GM12878 (cell line): Measurements from ENCODE around the gene NR1I2. TPM values are rescaled to one million over a fixed set of nuclear protein-coding genes. Genes with fewer than 3 reads are reported as not detected.
A peak's percentile ranks its signal among the peaks of the same experiment; 100 is the strongest.

Experiments used
- ATAC-seq: fragments of 200-7000 bp; cut with Tn5 transposase; 3 replicates; pipeline ENCODE4 v1.9.1; 2020; ENCODE audit warnings: mild to moderate bottlenecking, moderate library complexity
- BruUV-seq: library from RNA; stranded (reverse); fragments of 400-500 nt; replicated peaks from 2 replicates; lab custom pipeline; 2021; lab: Mats Ljungman, UMichigan
- CTCF ChIA-PET: fragments of 300-600 bp; sonication (Branson Sonifier 250); formaldehyde crosslinking; extraction: SDS; loops from one replicate; lab custom pipeline; 2021; ENCODE audit warnings: inconsistent platforms; lab: Yijun Ruan, JAX
- POLR2A ChIA-PET: fragments of 350-600 bp; formaldehyde crosslinking; extraction: SDS; loops from one replicate; lab custom pipeline; 2021; ENCODE audit warnings: inconsistent platforms; lab: Charles Lee
- RAD21 ChIA-PET: fragments of 300-600 bp; sonication (Branson Sonifier 250); formaldehyde crosslinking; loops from one replicate; lab custom pipeline; 2023; ENCODE audit warnings: antibody characterized with exemption; ENCODE audit not compliant: unreplicated experiment; lab: Charles Lee
- SMC1A ChIA-PET: fragments of 300-600 bp; sonication (Branson Sonifier 250); formaldehyde crosslinking; loops from one replicate; lab custom pipeline; 2023; ENCODE audit not compliant: unreplicated experiment, uncharacterized antibody; lab: Charles Lee
- DNase-seq: peaks from one replicate; pipeline ENCODE4 v3.0.0-alpha.2; 2011; ENCODE audit warnings: low read depth, low spot score
- FAIRE-seq: peaks from 3 replicates; lab custom pipeline; 2011; peaks lifted over from hg19 to GRCh38; lab: Jason Lieb, UNC
- H2AFZ ChIP-seq: 2 replicates; pipeline ENCODE4 v1.6.0; 2011; ENCODE audit warnings: low read depth, low read length, control low read depth; ENCODE audit not compliant: control insufficient read depth
- H3K27ac ChIP-seq: 2 replicates; pipeline ENCODE4 v1.5.1; 2011; ENCODE audit warnings: control low read depth; ENCODE audit not compliant: control insufficient read depth, insufficient read depth
- H3K27me3 ChIP-seq, 2 experiments: replicated peaks in 1 of 2; 2 replicates each; pipeline versions ENCODE4 v1.6.0 to v1.6.1; 2011; ENCODE audit warnings: low read length in 1 of 2; ENCODE audit not compliant: control insufficient read depth in 2 of 2, insufficient read depth in 2 of 2
- H3K36me3 ChIP-seq, 2 experiments: 2 replicates each; pipeline ENCODE4 v1.5.1; 2011; ENCODE audit warnings: low read length in 1 of 2; ENCODE audit not compliant: control insufficient read depth in 2 of 2, insufficient read depth in 2 of 2
- H3K4me1 ChIP-seq: 2 replicates; pipeline ENCODE4 v1.6.1; 2011; ENCODE audit warnings: mild to moderate bottlenecking, low read length, moderate library complexity, mixed read lengths; ENCODE audit not compliant: control insufficient read depth, insufficient read depth
- H3K4me2 ChIP-seq: 2 replicates; pipeline ENCODE4 v1.6.0; 2011; ENCODE audit warnings: control low read depth; ENCODE audit not compliant: control insufficient read depth, insufficient read depth
- H3K4me3 ChIP-seq: fragments of 200-600 bp; sonication (generic); 2 replicates; pipeline ENCODE4 v1.5.1; 2016
- H3K79me2 ChIP-seq: 2 replicates; pipeline ENCODE4 v1.6.0; 2011; ENCODE audit warnings: low read length; ENCODE audit not compliant: control insufficient read depth, insufficient read depth
- H3K9ac ChIP-seq: 2 replicates; pipeline ENCODE4 v1.8.0; 2011; ENCODE audit warnings: low read length, control low read depth, mixed read lengths; ENCODE audit not compliant: control insufficient read depth, insufficient read depth
- H3K9me3 ChIP-seq: replicated peaks from 3 replicates; pipeline ENCODE4 v1.5.1; 2011; ENCODE audit warnings: mild to moderate bottlenecking, low read length; ENCODE audit not compliant: control insufficient read depth, insufficient read depth
- H4K20me1 ChIP-seq: 2 replicates; pipeline ENCODE4 v1.6.0; 2011; ENCODE audit not compliant: control insufficient read depth, insufficient read depth
- CEBPZ ChIP-seq: fragments of 150-350 bp; IDR thresholded peaks from 2 replicates; pipeline ENCODE4 v1.6.1; 2016; ENCODE audit warnings: low read depth, low read length
- ELK1 ChIP-seq: IDR thresholded peaks from 2 replicates; pipeline ENCODE4 v1.6.1; 2012; ENCODE audit warnings: low read depth, low read length, improper control_type of control experiment
- IKZF1 ChIP-seq: fragments of 450-650 bp; conservative IDR thresholded peaks from 2 replicates; pipeline ENCODE4 v1.6.1; 2017; ENCODE audit warnings: antibody characterized with exemption, mild to moderate bottlenecking
- STAT3 ChIP-seq: IDR thresholded peaks from 2 replicates; pipeline ENCODE4 v1.6.1; 2011; ENCODE audit warnings: low read depth, low read length, improper control_type of control experiment
- TCF7 ChIP-seq: IDR thresholded peaks from 2 replicates; pipeline ENCODE4 v1.6.1; 2014; ENCODE audit warnings: antibody characterized with exemption, borderline replicate concordance
- ZNF622 ChIP-seq: fragments of 450-650 bp; IDR thresholded peaks from 2 replicates; pipeline ENCODE4 v1.6.1; 2017; ENCODE audit warnings: mild to moderate bottlenecking, inconsistent platforms
- WGBS: methylation state at CpG from one replicate; pipeline ENCODE4 v1.1.6; 2016; ENCODE audit warnings: low lambda C conversion rate; ENCODE audit not compliant: insufficient replicate concordance, insufficient coverage; ENCODE audit errors: missing lambda C conversion rate; 5-methylcytosine and 5-hydroxymethylcytosine counted together
- in situ Hi-C: fragments of 300-500 bp; cut with MboI; formaldehyde crosslinking; loops from 9 replicates; pipeline ENCODE4 v1.14.3; 2018; ENCODE audit warnings: mixed read lengths
- intact Hi-C: fragments of 100-400 bp; cut with micrococcal nuclease; formaldehyde crosslinking; loops from one replicate; pipeline ENCODE4 v1.14.2; 2022; ENCODE audit not compliant: unreplicated experiment
- polyA plus RNA-seq, 11 experiments: library from polyadenylated mRNA; depleted of rRNA in 4 of 11; unstranded in 6 of 11; stranded (reverse) in 5 of 11; fragments of >200 nt; fragmentation: Nextera tagmentation in 4 of 11; fragmentation: Illumina TruSeq in 1 of 11; extraction: Ambion mirVana in 4 of 11; extraction: Trizol in 1 of 11; gene quantifications; 1 replicate in 1 of 11; 2 replicates in 10 of 11; pipeline versions ENCODE4 v1.2.1 to v1.2.3, GENCODE V29; 2011 to 2016; ENCODE audit warnings: inconsistent platforms in 2 of 11, missing spikeins in 2 of 11, low read depth in 1 of 11
- total RNA-seq, 4 experiments: library from RNA; depleted of rRNA in 3 of 4; stranded (reverse); fragments of >200 nt in 3 of 4; fragmentation: Illumina TruSeq in 1 of 4; extraction: Trizol in 1 of 4; gene quantifications; 2 replicates each; pipeline versions ENCODE4 v1.2.1 to v1.2.3, GENCODE V29; 2013 to 2021

Gene NR1I2
- total and polyA plus RNA-seq, 10 of the 15 experiments (the other 5 are each of a cell fraction or from before 2014, with no cell fraction given), result 0.03 to 1.0 (median 0.39) TPM

GRCh38 chr3:119779731-119780383 is 2.0 kb upstream of the NR1I2 start:
- SMC1A ChIA-PET, result interaction anchor here (0.7 to 1.6 kb wide), 4 partner anchors 35 to 399 kb away, joined by 3 to 5 read pairs (median 4); no protein-coding TSS in a partner anchor
- ATAC-seq (peak; percentile 79), FAIRE-seq (no peak), DNase-seq (peak; percentile 9)
- POLR2A ChIA-PET, result interaction anchor here (0.6 kb wide), 1 partner anchor 47 kb away, joined by 4 read pairs; no protein-coding TSS in a partner anchor
- in situ Hi-C loops, result no loop called here
- 64% methylated on average over 2 of the region's 2 CpGs for WGBS
- RAD21 ChIA-PET, result interaction anchor here (1.5 kb wide), 1 partner anchor 29 kb away, joined by 4 read pairs; no protein-coding TSS in a partner anchor
- Histone ChIP-seq H3K79me2 (no peaks in the 10 kb centered on the region), H3K4me1 (peaks cover 15% of the 10 kb centered on the region; the same call in 1 of the 2 replicates), H3K4me2 (0 out of 2 replicates have a peak overlapping the region, but pooled peaks have one; percentile 34), H3K4me3 (no peak overlapping the region), H3K9ac (no peak overlapping the region), H3K27me3 (no peaks in the 10 kb centered on the region), H4K20me1 (no peaks in the 10 kb centered on the region), H3K9me3 (no peaks in the 10 kb centered on the region), H2AFZ (peak overlapping the region; percentile 46), H3K27ac (no peak overlapping the region), H3K36me3 (no peaks in the 10 kb centered on the region)
- CTCF ChIA-PET, result interaction anchor here (0.6 to 1.0 kb wide), 2 partner anchors 13 to 64 kb away, joined by 3 read pairs; no protein-coding TSS in a partner anchor
- no peak for TF ChIP-seq TCF7
- TF ChIP-seq IKZF1, result 0 out of 2 replicates have a peak, but pooled peaks have one; percentile 17
- TF ChIP-seq STAT3, result no peak
- intact Hi-C loops, result no loop called here
- no TSS peak for BruUV-seq

GRCh38 chr3:119782460-119782859 is 559 bp downstream of the NR1I2 start:
- FAIRE-seq (no peak), ATAC-seq (no peak), DNase-seq (no peak)
- POLR2A ChIA-PET, result no interaction called here
- CTCF ChIA-PET, result no interaction called here
- no peaks in the 10 kb centered on the region for H3K9me3 ChIP-seq
- no peaks in the 10 kb centered on the region for H3K79me2 ChIP-seq
- WGBS, result 83% methylated on average over 1 of the region's 1 CpG
- H4K20me1 ChIP-seq, result no peaks in the 10 kb centered on the region
- BruUV-seq, result no TSS peak
- RAD21 ChIA-PET, result no interaction called here
- SMC1A ChIA-PET, result interaction anchor here (1.4 kb wide), 1 partner anchor 22 kb away, joined by 3 read pairs; no protein-coding TSS in a partner anchor
- H3K4me3 ChIP-seq, result no peak overlapping the region
- H3K4me2 ChIP-seq, result no peak overlapping the region
- H2AFZ ChIP-seq, result no peak overlapping the region
- in situ Hi-C loops, result no loop called here
- H3K27me3 ChIP-seq, result no peaks in the 10 kb centered on the region
- H3K4me1 ChIP-seq, result peaks cover 15% of the 10 kb centered on the region; the same call in 1 of the 2 replicates
- H3K9ac ChIP-seq, result no peak overlapping the region
- H3K27ac ChIP-seq, result no peak overlapping the region
- no peaks in the 10 kb centered on the region for H3K36me3 ChIP-seq
- intact Hi-C loops, result no loop called here
- no peak for TF ChIP-seq ELK1
- no peak for TF ChIP-seq CEBPZ
- TF ChIP-seq ZNF622, result no peak
